ENCODE data around the gene GBF1. TPM values are rescaled to one million over a fixed set of nuclear protein-coding genes. Genes with fewer than 3 reads are reported as not detected.

GBF1 gene
- 10 to 100 TPM; 67.2 to 83.6 (median 74.2) TPM for total RNA-seq (2021; fragmentation: NEBNext Ultra II Directional; extraction: Animal tissue kit (Norgen Biotek cat#: 25700))
- long read RNA-seq, partial matches to known transcripts, result 42 of 55 reads
- long read RNA-seq, other reads (novel, unspliced or antisense), result 13 of 55 reads

- Mint-ChIP-seq H3K36me3 (ENCODE audit: low read depth) (peaks cover 24% of the 10 kb centered on the region; the same call in 1 of the 2 replicates), H3K4me3 (peak within 1 kb of the TSS; percentile 96), H3K4me1 (ENCODE audit: low read depth) (peaks cover 67% of the 10 kb centered on the region), H3K27ac (peak within 1 kb of the TSS; percentile 88), H3K9me3 (no peaks in the 10 kb centered on the region), H3K27me3 (ENCODE audit: insufficient read depth) (peaks cover 2% of the 10 kb centered on the region)
- peak; percentile 100 for DNase-seq
- no peak for TF ChIP-seq CTCF (IDR thresholded peaks at IDR 0.05)
These were observed at the start of gene GBF1 for GRCh38 chr10:102245082-102245931. GBF1 (plus strand) TSS chr10:102245532; CDS start chr10:102258939, 13,407 bp downstream.

GRCh38 chr10:102196893-102197292, 48.4 kb upstream of the GBF1 start:
- Mint-ChIP-seq H3K9me3 (peaks cover 9% of the 10 kb centered on the region), H3K4me3 (no peak overlapping the region), H3K27me3 (ENCODE audit: insufficient read depth) (peaks cover 29% of the 10 kb centered on the region), H3K36me3 (ENCODE audit: low read depth) (peaks cover 9% of the 10 kb centered on the region), H3K4me1 (ENCODE audit: low read depth) (no peaks in the 10 kb centered on the region), H3K27ac (no peak overlapping the region)
- no peak for TF ChIP-seq CTCF (IDR thresholded peaks at IDR 0.05)
- DNase-seq, result no peak

GRCh38 chr10:102198027-102198426, 47.3 kb upstream of the GBF1 start:
- TF ChIP-seq CTCF (IDR thresholded peaks at IDR 0.05), result no peak
- Mint-ChIP-seq H3K27me3 (ENCODE audit: insufficient read depth) (peaks cover 31% of the 10 kb centered on the region), H3K4me3 (no peak overlapping the region), H3K4me1 (ENCODE audit: low read depth) (no peaks in the 10 kb centered on the region), H3K36me3 (ENCODE audit: low read depth) (no peaks in the 10 kb centered on the region), H3K9me3 (no peaks in the 10 kb centered on the region), H3K27ac (no peak overlapping the region)
- DNase-seq, result no peak

GRCh38 chr10:102200751-102201640, 44.3 kb upstream of the GBF1 start:
- H3K4me1 Mint-ChIP-seq (ENCODE audit: low read depth), result no peaks in the 10 kb centered on the region
- no peak overlapping the region for H3K27ac Mint-ChIP-seq
- DNase-seq, result no peak
- no peak overlapping the region for H3K4me3 Mint-ChIP-seq
- H3K9me3 Mint-ChIP-seq, result no peaks in the 10 kb centered on the region; the same call in 1 of the 2 replicates
- H3K36me3 Mint-ChIP-seq (ENCODE audit: low read depth), result no peaks in the 10 kb centered on the region
- TF ChIP-seq CTCF (IDR thresholded peaks at IDR 0.05), result no peak
- peaks cover 25% of the 10 kb centered on the region for H3K27me3 Mint-ChIP-seq (ENCODE audit: insufficient read depth)

GRCh38 chr10:102202386-102202785, 42.9 kb upstream of the GBF1 start:
- Mint-ChIP-seq H3K9me3 (no peaks in the 10 kb centered on the region; the same call in 1 of the 2 replicates), H3K4me3 (no peak overlapping the region), H3K36me3 (ENCODE audit: low read depth) (no peaks in the 10 kb centered on the region), H3K27ac (no peak overlapping the region), H3K4me1 (ENCODE audit: low read depth) (no peaks in the 10 kb centered on the region), H3K27me3 (ENCODE audit: insufficient read depth) (peaks cover 15% of the 10 kb centered on the region)
- no peak for TF ChIP-seq CTCF (IDR thresholded peaks at IDR 0.05)
- no peak for DNase-seq

Measured in HFFc6 (cell line).